Femur (tissue), 1 donor: ENCODE measurements around the gene SYNJ1.
"Not testable (repeated sequence)": the region's sequence is repeated elsewhere in the genome, so short reads cannot be mapped to it uniquely, and the experiment has no call there.

ENCODE experiments used
- DNase-seq: peaks from one replicate; pipeline ENCODE4 v3.0.0-alpha.2; 2017

SYNJ1 gene

GRCh38 chr21:32682696-32683474 is 44.9 kb downstream of the SYNJ1 start:
- no peak for DNase-seq

GRCh38 chr21:32674731-32675130 is 53.1 kb downstream of the SYNJ1 start:
- no peak for DNase-seq

- no peak for DNase-seq
Observed at GRCh38 chr21:32674038-32674437, 53.8 kb downstream of the SYNJ1 start.

- DNase-seq, result no peak
Observed at GRCh38 chr21:32666258-32666657, 61.6 kb downstream of the SYNJ1 start.

GRCh38 chr21:32664095-32664494 is 63.7 kb downstream of the SYNJ1 start:
- DNase-seq, result not testable (repeated sequence)

- DNase-seq, result not testable (repeated sequence)
Observed at GRCh38 chr21:32661981-32662380, 65.8 kb downstream of the SYNJ1 start.

- DNase-seq, result not testable (repeated sequence)
Observed at GRCh38 chr21:32661026-32661782, 66.6 kb downstream of the SYNJ1 start.

GRCh38 chr21:32658524-32658923 is 69.3 kb downstream of the SYNJ1 start:
- DNase-seq, result no peak

- no peak for DNase-seq
Observed at GRCh38 chr21:32653326-32653901, 74.4 kb downstream of the SYNJ1 start.

GRCh38 chr21:32648165-32648564 is 79.6 kb downstream of the SYNJ1 start:
- no peak for DNase-seq

- no peak for DNase-seq
Observed at GRCh38 chr21:32645261-32646182, 82.3 kb downstream of the SYNJ1 start.

- DNase-seq, result no peak
Observed at GRCh38 chr21:32641710-32642698, 85.8 kb downstream of the SYNJ1 start.

GRCh38 chr21:32626621-32627196 is 101.1 kb downstream of the SYNJ1 start:
- no peak for DNase-seq

- not testable (repeated sequence) for DNase-seq
Observed at GRCh38 chr21:32618218-32618617, 109.6 kb downstream of the SYNJ1 start.

GRCh38 chr21:32613436-32614043 is 114.3 kb downstream of the SYNJ1 start:
- no peak for DNase-seq

GRCh38 chr21:32612999-32613337 is 114.8 kb downstream of the SYNJ1 start:
- DNase-seq, result no peak

- DNase-seq, result peak; percentile 95
Observed at GRCh38 chr21:32612075-32612998, 115.5 kb downstream of the SYNJ1 start, which contains the start of gene CFAP298. TSS of gene CFAP298 (minus strand) at chr21:32612377. CDS start at chr21:32612243, 134 bp downstream.

GRCh38 chr21:32611471-32611997 is 116.3 kb downstream of the SYNJ1 start:
- DNase-seq, result peak; percentile 40

GRCh38 chr21:32610940-32611339 is 116.9 kb downstream of the SYNJ1 start:
- not testable (repeated sequence) for DNase-seq
